ENCODE results near the gene ENOX1.

ENOX1 gene

DNA sequence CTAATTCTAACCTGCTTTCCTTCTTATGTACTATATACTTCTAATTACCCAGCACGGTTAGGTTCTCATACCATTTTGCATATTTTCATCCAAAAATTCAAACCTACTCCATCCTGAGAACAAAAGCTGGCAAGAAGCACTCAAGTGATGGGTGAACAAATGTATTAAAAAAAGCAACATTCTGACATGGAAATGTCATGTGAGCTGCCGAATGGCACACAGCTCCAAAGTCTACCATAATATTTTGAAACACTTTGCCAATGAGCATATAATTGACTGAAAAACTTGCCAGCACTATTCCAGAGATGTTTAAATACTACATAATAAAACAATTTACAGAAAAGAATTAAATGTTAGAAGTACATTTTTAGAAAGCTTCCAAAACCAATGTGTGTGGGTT lies 274.6 kb downstream of the ENOX1 start:
- no peak overlapping the region for H3K14ac ChIP-seq (ENCODE audit: low read length)
- H3K18ac ChIP-seq (ENCODE audit: low read length): no peak overlapping the region
- H3K23ac ChIP-seq (ENCODE audit: low read length): no peak overlapping the region
- no peak overlapping the region for H3K27ac ChIP-seq (ENCODE audit: low read depth, low read length)
- H3K4ac ChIP-seq (ENCODE audit: low read depth, low read length): no peak overlapping the region
- no peak overlapping the region for H2AFZ ChIP-seq (ENCODE audit: insufficient read depth, low read length, poor library complexity)
- H3K4me3 ChIP-seq (ENCODE audit: low read depth, low read length): no peak overlapping the region
- no peaks in the 10 kb centered on the region for H3K4me1 ChIP-seq (ENCODE audit: control insufficient read depth in 1 of 2, insufficient read depth in 2 of 2, low read length in 2 of 2)
- no peak overlapping the region for H4K8ac ChIP-seq (ENCODE audit: low read depth, low read length)
- no peak overlapping the region for H2AK5ac ChIP-seq (ENCODE audit: low read length)
- no peaks in the 10 kb centered on the region for H3K79me2 ChIP-seq (ENCODE audit: control insufficient read depth, insufficient read depth, low read length, poor library complexity)
- no peak overlapping the region for H3K9ac ChIP-seq (ENCODE audit: low read length)
- no peak overlapping the region for H4K12ac ChIP-seq (ENCODE audit: low read depth, low read length)
- no peak overlapping the region for H4K91ac ChIP-seq (ENCODE audit: low read depth, low read length)
- no peaks in the 10 kb centered on the region for H3K79me1 ChIP-seq (ENCODE audit: low read length)
- no peaks in the 10 kb centered on the region for H3K36me3 ChIP-seq (ENCODE audit: control insufficient read depth in 1 of 2, insufficient read depth in 2 of 2, low read length in 2 of 2)
- H2BK120ac ChIP-seq (ENCODE audit: insufficient read depth, low read length, poor library complexity): no peak overlapping the region
- no peak overlapping the region for H2BK5ac ChIP-seq (ENCODE audit: low read depth, low read length, poor library complexity)
- no peak for DNase-seq
- WGBS (ENCODE audit: extremely low coverage, insufficient coverage, insufficient read length): no CpG with 5 or more reads among the region's 2 CpGs
- H2BK12ac ChIP-seq (ENCODE audit: low read length): no peak overlapping the region
- H3K4me2 ChIP-seq (ENCODE audit: low read length): no peak overlapping the region
- no peaks in the 10 kb centered on the region for H3K9me3 ChIP-seq (ENCODE audit: insufficient read depth, low read depth, low read length)
- no peaks in the 10 kb centered on the region for H3K27me3 ChIP-seq (ENCODE audit: insufficient read depth, low read length)

GRCh38 chr13:43510956-43511901 lies 275.5 kb downstream of the ENOX1 start:
- Histone ChIP-seq H4K91ac (ENCODE audit: low read depth, low read length) (no peak overlapping the region), H4K12ac (ENCODE audit: low read depth, low read length) (no peak overlapping the region), H2BK5ac (ENCODE audit: low read depth, low read length, poor library complexity) (no peak overlapping the region), H3K14ac (ENCODE audit: low read length) (no peak overlapping the region), H4K8ac (ENCODE audit: low read depth, low read length) (no peak overlapping the region), H3K18ac (ENCODE audit: low read length) (no peak overlapping the region), H2AK5ac (ENCODE audit: low read length) (no peak overlapping the region), H2AFZ (ENCODE audit: insufficient read depth, low read length, poor library complexity) (no peak overlapping the region), H2BK12ac (ENCODE audit: low read length) (no peak overlapping the region), H3K4me3 (ENCODE audit: low read depth, low read length) (no peak overlapping the region), H2BK120ac (ENCODE audit: insufficient read depth, low read length, poor library complexity) (no peak overlapping the region), H3K27me3 (ENCODE audit: insufficient read depth, low read length) (no peaks in the 10 kb centered on the region), H3K9me3 (ENCODE audit: insufficient read depth, low read depth, low read length) (no peaks in the 10 kb centered on the region), H3K79me1 (ENCODE audit: low read length) (no peaks in the 10 kb centered on the region), H3K4ac (ENCODE audit: low read depth, low read length) (no peak overlapping the region), H3K4me2 (ENCODE audit: low read length) (no peak overlapping the region), H3K27ac (ENCODE audit: low read depth, low read length) (no peak overlapping the region), H3K79me2 (ENCODE audit: control insufficient read depth, insufficient read depth, low read length, poor library complexity) (no peaks in the 10 kb centered on the region), H3K4me1 (ENCODE audit: control insufficient read depth in 1 of 2, insufficient read depth in 2 of 2, low read length in 2 of 2) (no peaks in the 10 kb centered on the region), H3K23ac (ENCODE audit: low read length) (no peak overlapping the region), H3K9ac (ENCODE audit: low read length) (no peak overlapping the region), H3K36me3 (ENCODE audit: control insufficient read depth in 1 of 2, insufficient read depth in 2 of 2, low read length in 2 of 2) (no peaks in the 10 kb centered on the region)
- no peak for DNase-seq
- WGBS (ENCODE audit: extremely low coverage, insufficient coverage, insufficient read length): no CpG with 5 or more reads among the region's 6 CpGs

DNA sequence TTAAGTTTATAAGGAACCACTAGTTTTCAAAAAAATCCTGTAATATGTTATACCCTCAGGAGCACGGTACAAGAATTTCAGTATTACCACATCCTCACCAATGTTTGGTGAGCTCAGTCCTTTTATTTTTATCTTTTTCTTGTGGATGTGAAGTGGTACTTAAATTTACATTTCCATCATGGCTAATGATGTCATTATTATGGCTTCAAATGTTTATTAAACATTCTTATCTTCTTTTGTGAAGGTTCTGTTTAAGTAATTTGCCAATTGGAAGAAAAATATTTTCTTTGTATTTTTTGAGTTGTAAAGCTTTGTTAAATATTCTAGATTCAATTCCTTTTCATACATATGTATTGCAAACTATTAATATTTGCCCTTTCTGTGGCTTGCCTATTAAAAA lies 291.0 kb downstream of the ENOX1 start:
- H2BK5ac ChIP-seq (ENCODE audit: low read depth, low read length, poor library complexity): no peak overlapping the region
- H3K14ac ChIP-seq (ENCODE audit: low read length): no peak overlapping the region
- no peak overlapping the region for H3K4me2 ChIP-seq (ENCODE audit: low read length)
- no peak overlapping the region for H3K23ac ChIP-seq (ENCODE audit: low read length)
- H4K12ac ChIP-seq (ENCODE audit: low read depth, low read length): no peak overlapping the region
- no peak overlapping the region for H2AK5ac ChIP-seq (ENCODE audit: low read length)
- no peak overlapping the region for H3K4me3 ChIP-seq (ENCODE audit: low read depth, low read length)
- no peak overlapping the region for H2BK12ac ChIP-seq (ENCODE audit: low read length)
- no peaks in the 10 kb centered on the region for H3K9me3 ChIP-seq (ENCODE audit: insufficient read depth, low read depth, low read length)
- H4K8ac ChIP-seq (ENCODE audit: low read depth, low read length): no peak overlapping the region
- no peaks in the 10 kb centered on the region for H3K79me2 ChIP-seq (ENCODE audit: control insufficient read depth, insufficient read depth, low read length, poor library complexity)
- no peak overlapping the region for H3K18ac ChIP-seq (ENCODE audit: low read length)
- no peak overlapping the region for H4K91ac ChIP-seq (ENCODE audit: low read depth, low read length)
- no CpG with 5 or more reads among the region's 1 CpG for WGBS (ENCODE audit: extremely low coverage, insufficient coverage, insufficient read length)
- H3K4ac ChIP-seq (ENCODE audit: low read depth, low read length): no peak overlapping the region
- no peaks in the 10 kb centered on the region for H3K79me1 ChIP-seq (ENCODE audit: low read length)
- H3K9ac ChIP-seq (ENCODE audit: low read length): no peak overlapping the region
- H2AFZ ChIP-seq (ENCODE audit: insufficient read depth, low read length, poor library complexity): no peak overlapping the region
- H3K36me3 ChIP-seq (ENCODE audit: control insufficient read depth in 1 of 2, insufficient read depth in 2 of 2, low read length in 2 of 2): peaks cover 0 to 1% of the 10 kb centered on the region in 2 experiments
- DNase-seq: no peak
- no peaks in the 10 kb centered on the region for H3K27me3 ChIP-seq (ENCODE audit: insufficient read depth, low read length)
- H2BK120ac ChIP-seq (ENCODE audit: insufficient read depth, low read length, poor library complexity): no peak overlapping the region
- H3K27ac ChIP-seq (ENCODE audit: low read depth, low read length): no peak overlapping the region
- no peaks in the 10 kb centered on the region for H3K4me1 ChIP-seq (ENCODE audit: control insufficient read depth in 1 of 2, insufficient read depth in 2 of 2, low read length in 2 of 2)

DNA sequence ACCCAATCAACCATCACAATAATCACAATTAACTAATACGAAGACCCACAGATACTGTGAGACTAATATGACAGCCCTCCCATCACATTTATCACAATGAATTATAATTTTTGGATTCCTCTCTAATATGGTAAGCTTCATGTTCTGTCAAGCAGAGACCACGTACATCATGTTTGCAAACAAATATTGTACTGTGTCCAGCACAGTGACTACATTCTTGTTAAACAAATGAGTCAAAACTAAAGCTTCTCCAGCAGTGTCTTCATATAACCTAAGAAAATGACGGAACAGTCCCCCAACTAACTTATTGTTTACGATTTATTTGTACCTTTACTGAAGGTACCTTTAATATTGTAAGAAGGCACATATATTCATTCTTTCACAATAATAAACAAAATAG lies 292.6 kb downstream of the ENOX1 start:
- no peaks in the 10 kb centered on the region for H3K36me3 ChIP-seq (ENCODE audit: control insufficient read depth in 1 of 2, insufficient read depth in 2 of 2, low read length in 2 of 2)
- H3K9me3 ChIP-seq (ENCODE audit: insufficient read depth, low read depth, low read length): no peaks in the 10 kb centered on the region
- H2BK120ac ChIP-seq (ENCODE audit: insufficient read depth, low read length, poor library complexity): no peak overlapping the region
- H2BK5ac ChIP-seq (ENCODE audit: low read depth, low read length, poor library complexity): no peak overlapping the region
- H4K91ac ChIP-seq (ENCODE audit: low read depth, low read length): no peak overlapping the region
- no peak overlapping the region for H4K12ac ChIP-seq (ENCODE audit: low read depth, low read length)
- H3K9ac ChIP-seq (ENCODE audit: low read length): no peak overlapping the region
- no peaks in the 10 kb centered on the region for H3K4me1 ChIP-seq (ENCODE audit: control insufficient read depth in 1 of 2, insufficient read depth in 2 of 2, low read length in 2 of 2)
- H3K4ac ChIP-seq (ENCODE audit: low read depth, low read length): no peak overlapping the region
- no peak overlapping the region for H3K14ac ChIP-seq (ENCODE audit: low read length)
- H3K79me1 ChIP-seq (ENCODE audit: low read length): no peaks in the 10 kb centered on the region
- H3K27me3 ChIP-seq (ENCODE audit: insufficient read depth, low read length): no peaks in the 10 kb centered on the region
- no peak overlapping the region for H3K4me3 ChIP-seq (ENCODE audit: low read depth, low read length)
- H3K23ac ChIP-seq (ENCODE audit: low read length): no peak overlapping the region
- WGBS (ENCODE audit: extremely low coverage, insufficient coverage, insufficient read length): no CpG with 5 or more reads among the region's 4 CpGs
- no peak overlapping the region for H2AFZ ChIP-seq (ENCODE audit: insufficient read depth, low read length, poor library complexity)
- H3K79me2 ChIP-seq (ENCODE audit: control insufficient read depth, insufficient read depth, low read length, poor library complexity): no peaks in the 10 kb centered on the region
- no peak overlapping the region for H2BK12ac ChIP-seq (ENCODE audit: low read length)
- no peak overlapping the region for H3K27ac ChIP-seq (ENCODE audit: low read depth, low read length)
- H3K4me2 ChIP-seq (ENCODE audit: low read length): no peak overlapping the region
- no peak overlapping the region for H2AK5ac ChIP-seq (ENCODE audit: low read length)
- no peak overlapping the region for H3K18ac ChIP-seq (ENCODE audit: low read length)
- no peak overlapping the region for H4K8ac ChIP-seq (ENCODE audit: low read depth, low read length)
- DNase-seq: no peak
